Measurements from ENCODE around the gene ZNF407. TPM values are rescaled to one million over a fixed set of nuclear protein-coding genes. Genes with fewer than 3 reads are reported as not detected.
A peak's percentile ranks its signal among the peaks of the same experiment; 100 is the strongest.

The ZNF407 gene
- total RNA-seq, 1 experiment from 2014 or later, result 18.1 TPM

GRCh38 chr18:75034937-75035336 lies 437.3 kb downstream of the ZNF407 start:
- no peaks in the 10 kb centered on the region for H3K9me2 ChIP-seq (replicated peaks; ENCODE audit: insufficient read depth, low read length)
- no peak for DNase-seq
- no peaks in the 10 kb centered on the region for H3K4me1 ChIP-seq (ENCODE audit: low read length)

GRCh38 chr18:75035928-75036327 lies 438.3 kb downstream of the ZNF407 start:
- Histone ChIP-seq H4K20me1 (ENCODE audit: insufficient read depth, low read depth, low read length) (no peaks in the 10 kb centered on the region), H2AFZ (ENCODE audit: low read length) (no peak overlapping the region), H3K36me3 (ENCODE audit: insufficient read depth, low read length) (no peaks in the 10 kb centered on the region), H3K27me3 (ENCODE audit: low read length) (no peaks in the 10 kb centered on the region), H3K9me3 (ENCODE audit: low read length) (no peaks in the 10 kb centered on the region), H3K4me2 (ENCODE audit: low read depth, low read length, poor library complexity, severe bottlenecking) (no peak overlapping the region), H3K9ac (ENCODE audit: low read length) (no peak overlapping the region), H3K27ac (ENCODE audit: low read length) (no peak overlapping the region), H3K79me2 (ENCODE audit: low read length) (no peaks in the 10 kb centered on the region), H3K4me1 (ENCODE audit: low read length) (no peaks in the 10 kb centered on the region), H3K9me2 (replicated peaks; ENCODE audit: insufficient read depth, low read length) (no peaks in the 10 kb centered on the region), H3K4me3 (ENCODE audit: low read length) (no peak overlapping the region)
- DNase-seq, result no peak

More at GRCh38 chr18:75034937-75035336, 437.3 kb downstream of the ZNF407 start:
- H4K20me1 ChIP-seq (ENCODE audit: insufficient read depth, low read depth, low read length), result 0 out of 2 replicates have a peak, but pooled peaks cover 2% of the 10 kb centered on the region
- no peaks in the 10 kb centered on the region for H3K36me3 ChIP-seq (ENCODE audit: insufficient read depth, low read length)
- H3K4me3 ChIP-seq (ENCODE audit: low read length), result no peak overlapping the region
- H3K9ac ChIP-seq (ENCODE audit: low read length), result no peak overlapping the region
- no peak overlapping the region for H3K4me2 ChIP-seq (ENCODE audit: low read depth, low read length, poor library complexity, severe bottlenecking)
- H2AFZ ChIP-seq (ENCODE audit: low read length), result no peak overlapping the region
- no peaks in the 10 kb centered on the region for H3K27me3 ChIP-seq (ENCODE audit: low read length)
- H3K79me2 ChIP-seq (ENCODE audit: low read length), result no peaks in the 10 kb centered on the region
- H3K9me3 ChIP-seq (ENCODE audit: low read length), result no peaks in the 10 kb centered on the region
- no peak overlapping the region for H3K27ac ChIP-seq (ENCODE audit: low read length)

GRCh38 chr18:75036917-75037688 lies 439.4 kb downstream of the ZNF407 start:
- H2AFZ ChIP-seq (ENCODE audit: low read length), result no peak overlapping the region
- H3K9me3 ChIP-seq (ENCODE audit: low read length), result no peaks in the 10 kb centered on the region
- H3K27me3 ChIP-seq (ENCODE audit: low read length), result no peaks in the 10 kb centered on the region

GRCh38 chr18:75037689-75037955 lies 440.0 kb downstream of the ZNF407 start:
- Histone ChIP-seq H3K9ac (ENCODE audit: low read length) (no peak overlapping the region), H3K9me2 (replicated peaks; ENCODE audit: insufficient read depth, low read length) (no peaks in the 10 kb centered on the region), H3K79me2 (ENCODE audit: low read length) (no peaks in the 10 kb centered on the region), H2AFZ (ENCODE audit: low read length) (no peak overlapping the region), H4K20me1 (ENCODE audit: insufficient read depth, low read depth, low read length) (no peaks in the 10 kb centered on the region), H3K27me3 (ENCODE audit: low read length) (no peaks in the 10 kb centered on the region), H3K9me3 (ENCODE audit: low read length) (no peaks in the 10 kb centered on the region), H3K4me1 (ENCODE audit: low read length) (no peaks in the 10 kb centered on the region), H3K4me3 (ENCODE audit: low read length) (no peak overlapping the region), H3K27ac (ENCODE audit: low read length) (no peak overlapping the region), H3K4me2 (ENCODE audit: low read depth, low read length, poor library complexity, severe bottlenecking) (no peak overlapping the region), H3K36me3 (ENCODE audit: insufficient read depth, low read length) (no peaks in the 10 kb centered on the region)
- DNase-seq, result no peak

More at GRCh38 chr18:75036917-75037688, 439.4 kb downstream of the ZNF407 start:
- no peak overlapping the region for H3K27ac ChIP-seq (ENCODE audit: low read length)
- H3K36me3 ChIP-seq (ENCODE audit: insufficient read depth, low read length), result no peaks in the 10 kb centered on the region
- no peak overlapping the region for H3K9ac ChIP-seq (ENCODE audit: low read length)
- H3K79me2 ChIP-seq (ENCODE audit: low read length), result no peaks in the 10 kb centered on the region
- no peak overlapping the region for H3K4me2 ChIP-seq (ENCODE audit: low read depth, low read length, poor library complexity, severe bottlenecking)
- no peaks in the 10 kb centered on the region for H4K20me1 ChIP-seq (ENCODE audit: insufficient read depth, low read depth, low read length)
- no peak overlapping the region for H3K4me3 ChIP-seq (ENCODE audit: low read length)
- H3K4me1 ChIP-seq (ENCODE audit: low read length), result no peaks in the 10 kb centered on the region
- no peak for DNase-seq
- H3K9me2 ChIP-seq (replicated peaks; ENCODE audit: insufficient read depth, low read length), result no peaks in the 10 kb centered on the region

GRCh38 chr18:75041586-75041985 lies 443.9 kb downstream of the ZNF407 start:
- H3K36me3 ChIP-seq (ENCODE audit: insufficient read depth, low read length), result no peaks in the 10 kb centered on the region
- no peaks in the 10 kb centered on the region; the same call in 1 of the 2 replicates for H4K20me1 ChIP-seq (ENCODE audit: insufficient read depth, low read depth, low read length)
- no peak overlapping the region for H3K27ac ChIP-seq (ENCODE audit: low read length)
- no peak overlapping the region for H3K4me2 ChIP-seq (ENCODE audit: low read depth, low read length, poor library complexity, severe bottlenecking)
- no peaks in the 10 kb centered on the region for H3K9me3 ChIP-seq (ENCODE audit: low read length)
- H3K79me2 ChIP-seq (ENCODE audit: low read length), result no peaks in the 10 kb centered on the region
- no peaks in the 10 kb centered on the region for H3K4me1 ChIP-seq (ENCODE audit: low read length)
- peak; percentile 64 for DNase-seq
- H3K27me3 ChIP-seq (ENCODE audit: low read length), result no peaks in the 10 kb centered on the region
- H2AFZ ChIP-seq (ENCODE audit: low read length), result no peak overlapping the region
- H3K4me3 ChIP-seq (ENCODE audit: low read length), result no peak overlapping the region
- H3K9me2 ChIP-seq (replicated peaks; ENCODE audit: insufficient read depth, low read length), result no peaks in the 10 kb centered on the region
- no peak overlapping the region for H3K9ac ChIP-seq (ENCODE audit: low read length)

GRCh38 chr18:75043478-75043877 lies 445.8 kb downstream of the ZNF407 start:
- Histone ChIP-seq H3K4me1 (ENCODE audit: low read length) (no peaks in the 10 kb centered on the region), H3K4me2 (ENCODE audit: low read depth, low read length, poor library complexity, severe bottlenecking) (no peak overlapping the region), H3K9me3 (ENCODE audit: low read length) (no peaks in the 10 kb centered on the region), H2AFZ (ENCODE audit: low read length) (no peak overlapping the region), H3K36me3 (ENCODE audit: insufficient read depth, low read length) (no peaks in the 10 kb centered on the region), H4K20me1 (ENCODE audit: insufficient read depth, low read depth, low read length) (no peaks in the 10 kb centered on the region; the same call in 1 of the 2 replicates), H3K79me2 (ENCODE audit: low read length) (no peaks in the 10 kb centered on the region), H3K27ac (ENCODE audit: low read length) (no peak overlapping the region), H3K9me2 (replicated peaks; ENCODE audit: insufficient read depth, low read length) (no peaks in the 10 kb centered on the region), H3K4me3 (ENCODE audit: low read length) (no peak overlapping the region), H3K9ac (ENCODE audit: low read length) (no peak overlapping the region), H3K27me3 (ENCODE audit: low read length) (no peaks in the 10 kb centered on the region)
- no peak for DNase-seq

GRCh38 chr18:75044296-75044695 lies 446.6 kb downstream of the ZNF407 start:
- no peak for DNase-seq
- H3K9me3 ChIP-seq (ENCODE audit: low read length), result no peaks in the 10 kb centered on the region
- no peaks in the 10 kb centered on the region for H3K79me2 ChIP-seq (ENCODE audit: low read length)
- no peak overlapping the region for H3K4me2 ChIP-seq (ENCODE audit: low read depth, low read length, poor library complexity, severe bottlenecking)
- H2AFZ ChIP-seq (ENCODE audit: low read length), result no peak overlapping the region
- H3K36me3 ChIP-seq (ENCODE audit: insufficient read depth, low read length), result no peaks in the 10 kb centered on the region
- no peak overlapping the region for H3K27ac ChIP-seq (ENCODE audit: low read length)
- H4K20me1 ChIP-seq (ENCODE audit: insufficient read depth, low read depth, low read length), result no peaks in the 10 kb centered on the region; the same call in 1 of the 2 replicates
- no peaks in the 10 kb centered on the region for H3K9me2 ChIP-seq (replicated peaks; ENCODE audit: insufficient read depth, low read length)
- no peaks in the 10 kb centered on the region for H3K4me1 ChIP-seq (ENCODE audit: low read length)
- H3K4me3 ChIP-seq (ENCODE audit: low read length), result no peak overlapping the region
- no peaks in the 10 kb centered on the region for H3K27me3 ChIP-seq (ENCODE audit: low read length)
- H3K9ac ChIP-seq (ENCODE audit: low read length), result no peak overlapping the region

GRCh38 chr18:75044791-75045190 lies 447.1 kb downstream of the ZNF407 start:
- Histone ChIP-seq H3K9me2 (replicated peaks; ENCODE audit: insufficient read depth, low read length) (no peaks in the 10 kb centered on the region), H2AFZ (ENCODE audit: low read length) (no peak overlapping the region), H4K20me1 (ENCODE audit: insufficient read depth, low read depth, low read length) (no peaks in the 10 kb centered on the region; the same call in 1 of the 2 replicates), H3K27ac (ENCODE audit: low read length) (no peak overlapping the region), H3K4me1 (ENCODE audit: low read length) (no peaks in the 10 kb centered on the region), H3K9ac (ENCODE audit: low read length) (no peak overlapping the region), H3K79me2 (ENCODE audit: low read length) (no peaks in the 10 kb centered on the region), H3K36me3 (ENCODE audit: insufficient read depth, low read length) (no peaks in the 10 kb centered on the region), H3K4me2 (ENCODE audit: low read depth, low read length, poor library complexity, severe bottlenecking) (no peak overlapping the region), H3K4me3 (ENCODE audit: low read length) (no peak overlapping the region), H3K9me3 (ENCODE audit: low read length) (no peaks in the 10 kb centered on the region), H3K27me3 (ENCODE audit: low read length) (no peaks in the 10 kb centered on the region)
- DNase-seq, result no peak

All from Karpas-422 (cell line).